Skin of body (tissue), 2 donors: Measurements from ENCODE around the gene USP11. TPM values are rescaled to one million over a fixed set of nuclear protein-coding genes. Genes with fewer than 3 reads are reported as not detected.

Experiments used
- small RNA-seq: library from RNA; depleted of rRNA; stranded (forward); fragments of <200 nt; gene quantifications from one replicate; pipeline ENCODE3, GENCODE V24; 2014; ENCODE audit warnings: low replicate concordance
- total RNA-seq: library from RNA; depleted of rRNA; stranded (reverse); fragments of >200 nt; gene quantifications from one replicate; pipeline ENCODE4 v1.2.3, GENCODE V29; 2014

The USP11 gene
- total RNA-seq, 1 donor from 2014 or later: 49.5 TPM

Small RNA genes within 50 kb of the gene (small RNA-seq; reads per million reads assigned to genes)
- gene RN7SL785P: not detected

Other genes with a start within 250 kb of the USP11 start
- 3.7 TPM for gene RGN, start 154.6 kb upstream of the USP11 start, total RNA-seq
- 64.8 TPM for gene NDUFB11, start 88.3 kb upstream of the USP11 start, total RNA-seq
- gene RBM10, start 87.8 kb upstream of the USP11 start, total RNA-seq: 21.4 TPM
- gene UBA1, start 39.2 kb upstream of the USP11 start, total RNA-seq: 74.4 TPM
- gene CDK16, start 14.3 kb upstream of the USP11 start, total RNA-seq: 38.7 TPM
- 0.49 TPM for gene ZNF157, start 137.6 kb downstream of the USP11 start, total RNA-seq